Activated gamma-delta T cell treated with Interleukin-2 at 50 U/mL for 16 hours (primary cell): ENCODE data around the gene TPSD1.
"Not testable (repeated sequence)": the region's sequence is repeated elsewhere in the genome, so short reads cannot be mapped to it uniquely, and the experiment has no call there.

ENCODE experiments used
- DNase-seq: peaks from one replicate; pipeline ENCODE4 v3.0.0-alpha.2; 2020

TPSD1 gene

DNA sequence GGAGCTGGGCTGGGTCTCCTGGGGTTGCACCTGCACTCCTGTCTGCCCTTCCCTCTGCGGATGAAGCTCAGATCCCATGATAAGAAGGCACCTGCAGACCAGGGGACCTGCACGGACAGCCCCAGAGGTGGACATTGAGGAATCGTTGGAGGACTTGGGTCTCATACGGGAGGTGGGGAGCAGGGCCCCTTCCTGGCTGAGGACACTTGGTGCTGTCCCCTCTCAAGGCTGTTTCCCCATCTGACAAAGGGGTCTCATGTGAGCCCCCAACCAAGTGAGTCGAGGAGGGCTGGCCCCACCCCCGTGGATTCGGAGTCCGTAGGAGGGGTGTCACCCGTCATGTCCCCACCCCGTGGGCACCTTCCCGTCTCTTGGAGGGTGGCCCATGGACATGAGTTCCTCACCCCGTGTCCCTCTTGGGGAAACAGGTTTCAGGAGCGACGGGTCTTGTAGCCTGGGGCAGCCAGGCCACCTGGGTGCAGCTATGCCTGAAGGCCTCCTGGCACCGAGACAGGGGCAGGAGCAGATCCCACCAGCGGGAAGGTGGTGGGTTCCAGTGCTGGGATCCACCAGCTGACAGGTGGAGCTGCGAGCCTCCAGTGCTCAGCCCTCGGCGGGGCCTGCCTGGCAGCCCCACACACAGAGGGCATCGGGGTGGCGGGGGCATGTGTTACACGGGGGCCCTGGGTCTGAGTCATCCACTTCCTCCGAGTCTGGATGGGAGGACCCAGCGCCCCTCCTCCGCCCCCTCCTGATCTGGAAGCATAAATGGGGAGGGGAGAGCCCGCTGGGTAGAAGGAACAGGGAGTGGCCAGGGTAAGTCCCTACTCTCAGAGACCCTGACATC lies at the start of gene TPSD1:
Gene TPSD1 (plus strand): TSS at position 794 of the 847 bp plus-strand sequence. CDS start 212 bp downstream, outside the sequence.
- not testable (repeated sequence) for DNase-seq

DNA sequence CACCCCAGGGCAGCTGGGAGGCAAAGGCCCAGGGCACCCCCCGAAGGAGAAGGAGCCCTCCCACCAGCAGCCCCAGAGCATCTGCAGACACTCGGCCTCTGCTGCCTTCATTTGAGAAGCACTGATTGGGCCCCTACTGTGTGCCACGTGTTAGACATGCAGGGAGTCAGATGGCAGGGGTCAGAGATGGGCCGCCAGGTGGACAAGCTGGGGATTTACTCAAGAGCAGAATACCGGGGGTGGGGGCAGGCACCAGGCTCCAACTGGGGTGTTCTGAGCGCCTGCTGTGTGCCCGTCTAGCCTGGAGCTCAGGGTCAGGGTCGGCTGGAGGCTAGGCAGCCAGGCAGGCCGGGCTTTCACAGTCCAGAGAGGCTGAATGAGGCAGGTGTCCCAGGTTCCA lies 49.5 kb upstream of the TPSD1 start:
- no peak for DNase-seq

GRCh38 chr16:1206786-1207185 lies 49.1 kb upstream of the TPSD1 start:
- DNase-seq = no peak

GRCh38 chr16:1208239-1208830 lies 47.5 kb upstream of the TPSD1 start:
- DNase-seq = no peak

DNA sequence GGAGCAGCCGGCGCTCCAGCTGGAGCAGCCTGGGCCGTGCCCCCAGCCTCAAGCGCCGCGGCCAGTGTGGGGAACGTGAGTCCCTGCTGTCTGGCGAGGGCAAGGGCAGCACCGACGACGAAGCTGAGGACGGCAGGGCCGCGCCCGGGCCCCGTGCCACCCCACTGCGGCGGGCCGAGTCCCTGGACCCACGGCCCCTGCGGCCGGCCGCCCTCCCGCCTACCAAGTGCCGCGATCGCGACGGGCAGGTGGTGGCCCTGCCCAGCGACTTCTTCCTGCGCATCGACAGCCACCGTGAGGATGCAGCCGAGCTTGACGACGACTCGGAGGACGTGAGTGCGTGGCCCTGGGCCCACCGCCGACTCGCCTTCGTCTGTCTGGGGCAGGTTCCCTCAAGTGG lies 46.8 kb upstream of the TPSD1 start:
- no peak for DNase-seq

- no peak for DNase-seq
Measured at GRCh38 chr16:1210461-1210860, 45.4 kb upstream of the TPSD1 start.

- DNase-seq = no peak
Measured at GRCh38 chr16:1211451-1212268, 44.2 kb upstream of the TPSD1 start.

GRCh38 chr16:1212616-1213194 lies 43.2 kb upstream of the TPSD1 start:
- no peak for DNase-seq

- no peak for DNase-seq
Measured at GRCh38 chr16:1213231-1213630, 42.6 kb upstream of the TPSD1 start.

DNA sequence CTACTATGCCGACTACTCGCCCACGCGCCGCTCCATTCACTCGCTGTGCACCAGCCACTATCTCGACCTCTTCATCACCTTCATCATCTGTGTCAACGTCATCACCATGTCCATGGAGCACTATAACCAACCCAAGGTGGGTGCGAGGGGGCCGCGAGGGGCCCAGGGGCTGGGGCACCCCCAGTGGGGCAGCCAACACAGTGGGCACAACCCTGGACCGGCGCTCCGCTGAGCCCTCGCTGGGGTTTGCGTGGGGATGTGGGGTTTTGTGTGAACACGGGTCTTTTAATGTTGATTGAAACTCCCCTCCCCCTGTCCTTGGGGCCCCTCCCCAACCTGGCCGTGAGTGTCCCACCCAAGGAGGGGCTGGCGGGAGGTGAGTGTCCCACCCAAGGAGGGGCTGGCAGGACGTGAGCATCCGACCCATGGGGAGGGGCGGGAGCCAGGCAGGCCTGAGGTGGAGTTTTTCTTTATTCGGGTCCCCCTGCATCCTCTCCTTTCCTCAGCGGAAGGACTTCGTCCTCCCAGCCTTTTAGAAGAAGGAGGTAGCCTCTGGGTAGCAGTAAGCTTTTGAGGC lies 42.0 kb upstream of the TPSD1 start:
- no peak for DNase-seq

GRCh38 chr16:1214719-1215118 lies 41.1 kb upstream of the TPSD1 start:
- no peak for DNase-seq

DNA sequence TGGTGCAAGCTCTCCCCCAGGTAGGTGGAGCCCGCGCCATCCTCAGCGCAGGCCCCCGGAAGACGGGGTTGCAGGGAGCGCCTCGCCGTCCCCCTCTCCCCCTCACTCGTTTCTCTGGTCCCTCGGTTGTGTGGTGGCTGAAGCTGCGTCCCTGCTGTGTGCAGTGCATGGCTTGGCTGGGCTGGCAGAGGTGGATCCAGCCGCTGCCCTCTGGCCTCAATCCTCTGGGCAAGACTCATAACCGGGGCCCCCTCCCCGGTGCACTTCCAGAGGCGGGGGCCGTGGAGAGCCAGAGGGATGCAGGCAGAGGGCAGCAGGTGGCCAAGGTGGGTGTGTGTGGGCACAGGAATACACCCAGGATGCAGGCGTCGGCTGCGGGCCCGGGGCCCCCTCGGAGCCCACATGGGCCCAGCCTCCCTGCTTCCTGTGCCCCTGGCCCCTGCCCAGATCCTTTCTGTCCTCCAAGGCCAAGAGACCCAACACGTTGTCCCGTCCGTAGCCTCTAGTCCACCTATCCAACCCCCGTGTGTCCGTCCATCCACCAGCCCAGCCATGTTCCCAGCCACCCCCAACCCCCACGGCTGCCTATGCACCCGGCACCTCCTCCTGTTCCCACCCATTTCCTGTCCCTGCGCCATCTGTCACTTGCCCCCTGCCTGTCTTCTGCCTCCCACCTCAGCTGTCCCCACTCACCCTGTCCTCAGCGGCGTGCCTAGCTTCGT lies 40.1 kb upstream of the TPSD1 start:
- no peak for DNase-seq

- no peak for DNase-seq
Measured at GRCh38 chr16:1216296-1216619, 39.6 kb upstream of the TPSD1 start.

DNA sequence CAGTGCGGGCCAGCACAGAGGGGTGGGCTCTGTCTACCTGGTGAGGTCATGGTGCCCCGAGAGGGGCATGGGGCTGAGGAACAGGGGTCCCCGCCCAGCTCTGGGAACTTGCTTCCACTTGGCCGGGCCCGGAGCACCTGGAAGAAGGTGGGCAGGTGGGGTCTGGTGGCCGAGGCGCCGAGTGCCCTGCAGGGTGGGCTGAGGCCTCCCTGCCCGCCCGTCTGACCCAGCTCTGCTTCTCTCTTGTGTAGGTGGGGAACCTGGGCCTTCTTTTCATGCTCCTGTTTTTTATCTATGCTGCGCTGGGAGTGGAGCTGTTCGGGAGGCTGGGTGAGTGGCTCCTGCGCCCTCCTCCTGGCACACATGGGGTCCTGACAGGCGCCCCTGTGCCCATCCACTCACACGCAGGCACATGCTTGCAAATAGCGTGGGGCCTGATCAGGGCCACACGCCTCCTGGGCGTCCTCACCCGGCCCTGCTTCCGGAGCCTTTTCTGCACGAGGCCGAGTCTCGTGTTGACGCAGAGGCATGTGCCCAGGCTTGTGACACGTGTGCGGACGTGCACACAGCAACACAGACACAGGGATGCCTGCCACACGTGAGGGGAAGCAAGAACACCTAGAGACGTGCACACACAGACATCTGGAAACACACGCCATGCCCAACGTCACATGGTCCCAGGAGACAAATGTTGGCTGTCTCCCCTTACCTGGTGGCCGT lies 39.0 kb upstream of the TPSD1 start:
- DNase-seq = no peak

DNA sequence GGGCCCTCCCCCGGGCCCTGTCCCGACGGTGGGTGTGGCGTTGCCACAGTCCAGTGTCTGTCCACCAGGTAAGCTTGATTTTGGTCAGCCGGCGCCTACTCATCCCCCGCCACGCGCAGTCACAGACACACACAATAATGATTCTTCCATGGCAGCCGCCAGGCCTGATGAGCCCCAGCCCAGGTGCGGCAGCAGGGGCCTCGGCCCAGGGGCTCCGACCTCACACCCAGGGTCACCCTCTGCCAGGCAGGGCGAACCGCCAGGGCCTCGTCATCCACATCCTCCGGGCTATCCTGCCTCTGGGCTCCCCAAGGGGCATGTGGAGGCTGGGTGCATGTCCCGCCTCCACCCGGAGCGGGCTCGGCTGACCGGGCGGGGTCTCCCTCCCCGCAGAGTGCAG lies 38.3 kb upstream of the TPSD1 start:
- no peak for DNase-seq

- no peak for DNase-seq
Measured at GRCh38 chr16:1218061-1218929, 37.6 kb upstream of the TPSD1 start.

DNA sequence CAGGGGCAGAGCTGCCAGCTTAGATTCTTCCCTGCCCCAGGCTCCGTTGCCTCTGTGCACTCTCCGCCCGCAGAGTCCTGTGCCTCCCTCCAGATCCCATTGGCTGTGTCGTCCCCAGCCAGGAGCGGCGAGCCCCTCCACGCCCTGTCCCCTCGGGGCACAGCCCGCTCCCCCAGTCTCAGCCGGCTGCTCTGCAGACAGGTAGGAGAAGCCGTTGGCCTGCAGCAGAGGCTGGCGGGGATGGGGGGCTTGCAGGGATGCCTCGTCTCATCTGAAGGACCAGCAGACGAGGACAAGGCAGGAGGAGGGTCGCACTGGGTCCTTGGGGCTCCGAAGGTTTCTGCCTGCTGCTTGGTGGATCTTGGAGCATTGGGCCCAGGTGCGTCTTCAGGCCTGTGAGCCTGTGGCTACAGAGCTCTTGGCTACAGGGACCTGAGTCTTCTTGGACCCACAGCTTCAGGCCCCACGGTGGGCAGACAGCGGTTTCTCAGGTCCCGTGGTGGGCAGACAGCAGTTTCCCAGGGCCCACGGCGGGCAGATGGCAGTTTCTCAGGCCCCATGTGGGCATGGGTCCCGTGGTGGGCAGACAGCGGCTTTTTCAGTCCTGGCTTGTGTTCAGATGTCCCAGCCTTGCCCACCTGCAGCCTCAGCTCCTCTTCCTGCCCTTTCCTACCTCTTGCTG lies 36.8 kb upstream of the TPSD1 start:
- DNase-seq = no peak

- no peak for DNase-seq
Measured at GRCh38 chr16:1220098-1220728, 35.7 kb upstream of the TPSD1 start.

DNA sequence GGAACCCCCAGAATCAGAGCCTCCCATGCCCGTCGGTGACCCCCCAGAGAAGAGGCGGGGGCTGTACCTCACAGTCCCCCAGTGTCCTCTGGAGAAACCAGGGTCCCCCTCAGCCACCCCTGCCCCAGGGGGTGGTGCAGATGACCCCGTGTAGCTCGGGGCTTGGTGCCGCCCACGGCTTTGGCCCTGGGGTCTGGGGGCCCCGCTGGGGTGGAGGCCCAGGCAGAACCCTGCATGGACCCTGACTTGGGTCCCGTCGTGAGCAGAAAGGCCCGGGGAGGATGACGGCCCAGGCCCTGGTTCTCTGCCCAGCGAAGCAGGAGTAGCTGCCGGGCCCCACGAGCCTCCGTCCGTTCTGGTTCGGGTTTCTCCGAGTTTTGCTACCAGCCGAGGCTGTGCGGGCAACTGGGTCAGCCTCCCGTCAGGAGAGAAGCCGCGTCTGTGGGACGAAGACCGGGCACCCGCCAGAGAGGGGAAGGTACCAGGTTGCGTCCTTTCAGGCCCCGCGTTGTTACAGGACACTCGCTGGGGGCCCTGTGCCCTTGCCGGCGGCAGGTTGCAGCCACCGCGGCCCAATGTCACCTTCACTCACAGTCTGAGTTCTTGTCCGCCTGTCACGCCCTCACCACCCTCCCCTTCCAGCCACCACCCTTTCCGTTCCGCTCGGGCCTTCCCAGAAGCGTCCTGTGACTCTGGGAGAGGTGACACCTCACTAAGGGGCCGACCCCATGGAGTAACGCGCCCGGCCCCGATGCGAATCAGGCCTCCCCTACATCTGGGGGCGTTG lies 34.8 kb upstream of the TPSD1 start:
- no peak for DNase-seq
